ENCODE measurements around the gene DOK1. TPM values are rescaled to one million over a fixed set of nuclear protein-coding genes. Genes with fewer than 3 reads are reported as not detected.

Gene DOK1
- total and polyA plus RNA-seq, 4 donors: 17.7 to 37.3 (median 26.6) TPM

DNA sequence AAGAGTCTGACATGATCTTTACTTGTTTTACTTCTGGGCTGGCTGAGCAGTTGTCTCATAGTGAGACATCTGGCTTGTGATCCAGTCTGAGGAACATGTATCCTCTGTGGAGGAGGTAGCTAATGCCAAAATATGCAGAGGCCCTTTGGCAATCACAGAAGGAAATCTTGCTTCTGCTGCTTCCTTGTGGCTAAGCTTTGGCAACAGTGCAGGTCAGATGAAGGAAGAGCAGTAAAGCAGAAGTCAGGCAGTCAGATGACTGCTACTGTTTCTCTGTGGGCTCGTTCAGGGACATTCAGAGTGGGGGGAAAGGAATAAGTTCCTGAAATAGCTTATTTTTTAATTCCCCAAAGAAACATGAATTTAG, 22.3 kb downstream of the DOK1 start:
- whole genome bisulfite sequencing, 2 donors: 17 to 35% methylated on average over 1 of the region's 1 CpG
- no peak overlapping the region for H3K9ac ChIP-seq (ENCODE audit: insufficient read depth in 1 of 2, low read length in 2 of 2)
- ATAC-seq (ENCODE audit: insufficient read depth, low FRiP score): peak; percentile 49
- no peaks in the 10 kb centered on the region for H3K36me3 ChIP-seq (ENCODE audit: control insufficient read depth in 4 of 4, insufficient read depth in 4 of 4, low read length in 4 of 4)
- H3K9me3 ChIP-seq (ENCODE audit: control insufficient read depth in 4 of 4, insufficient read depth in 3 of 4, low read length in 3 of 4): no peaks in the 10 kb centered on the region
- peak in 2 of 3 donors; percentile 11 to 35 for DNase-seq
- H3K4me1 ChIP-seq (ENCODE audit: control insufficient read depth in 5 of 5, insufficient read depth in 5 of 5, low read length in 5 of 5): no peaks in the 10 kb centered on the region
- TF ChIP-seq, protein P1, sequence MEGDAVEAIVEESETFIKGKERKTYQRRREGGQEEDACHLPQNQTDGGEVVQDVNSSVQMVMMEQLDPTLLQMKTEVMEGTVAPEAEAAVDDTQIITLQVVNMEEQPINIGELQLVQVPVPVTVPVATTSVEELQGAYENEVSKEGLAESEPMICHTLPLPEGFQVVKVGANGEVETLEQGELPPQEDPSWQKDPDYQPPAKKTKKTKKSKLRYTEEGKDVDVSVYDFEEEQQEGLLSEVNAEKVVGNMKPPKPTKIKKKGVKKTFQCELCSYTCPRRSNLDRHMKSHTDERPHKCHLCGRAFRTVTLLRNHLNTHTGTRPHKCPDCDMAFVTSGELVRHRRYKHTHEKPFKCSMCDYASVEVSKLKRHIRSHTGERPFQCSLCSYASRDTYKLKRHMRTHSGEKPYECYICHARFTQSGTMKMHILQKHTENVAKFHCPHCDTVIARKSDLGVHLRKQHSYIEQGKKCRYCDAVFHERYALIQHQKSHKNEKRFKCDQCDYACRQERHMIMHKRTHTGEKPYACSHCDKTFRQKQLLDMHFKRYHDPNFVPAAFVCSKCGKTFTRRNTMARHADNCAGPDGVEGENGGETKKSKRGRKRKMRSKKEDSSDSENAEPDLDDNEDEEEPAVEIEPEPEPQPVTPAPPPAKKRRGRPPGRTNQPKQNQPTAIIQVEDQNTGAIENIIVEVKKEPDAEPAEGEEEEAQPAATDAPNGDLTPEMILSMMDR (IDR thresholded peaks at IDR 0.05; ENCODE audit: control extremely low read depth, extremely low read depth): no peak
- H3K4me3 ChIP-seq: no peak overlapping the region
- no peak overlapping the region for H3K27ac ChIP-seq (ENCODE audit: low read depth in 1 of 2, low read length in 1 of 2)
- H3K27me3 ChIP-seq (ENCODE audit: control insufficient read depth in 3 of 3, insufficient read depth in 3 of 3, low read length in 2 of 3): no peaks in the 10 kb centered on the region

DNA sequence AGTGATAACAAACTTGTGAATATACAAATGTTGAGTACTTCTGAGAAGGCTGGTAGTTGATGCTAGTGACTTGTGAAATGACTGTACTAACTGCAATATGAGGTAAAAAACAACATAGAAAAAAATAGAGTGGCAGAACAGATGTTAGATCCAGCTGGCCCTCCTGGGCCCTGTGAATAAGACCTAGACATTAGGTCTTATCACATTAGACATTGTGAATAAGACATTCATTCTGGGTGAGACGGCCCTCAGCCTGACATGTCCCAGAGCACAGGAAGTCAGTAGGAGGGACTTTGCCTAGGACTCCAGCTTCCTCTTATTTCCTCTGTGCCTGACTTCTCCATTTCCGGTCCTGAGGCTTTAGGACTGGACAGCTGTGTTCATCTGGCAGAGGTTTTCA, 22.9 kb downstream of the DOK1 start:
- DNase-seq (peak in 2 of 3 donors; percentile 27 to 37), ATAC-seq (ENCODE audit: insufficient read depth, low FRiP score) (peak; percentile 28)
- Histone ChIP-seq H3K9ac (ENCODE audit: insufficient read depth in 1 of 2, low read length in 2 of 2) (no peak overlapping the region), H3K9me3 (ENCODE audit: control insufficient read depth in 4 of 4, insufficient read depth in 3 of 4, low read length in 3 of 4) (no peaks in the 10 kb centered on the region), H3K36me3 (ENCODE audit: control insufficient read depth in 4 of 4, insufficient read depth in 4 of 4, low read length in 4 of 4) (no peaks in the 10 kb centered on the region), H3K27me3 (ENCODE audit: control insufficient read depth in 3 of 3, insufficient read depth in 3 of 3, low read length in 2 of 3) (no peaks in the 10 kb centered on the region), H3K27ac (ENCODE audit: low read depth in 1 of 2, low read length in 1 of 2) (no peak overlapping the region), H3K4me1 (ENCODE audit: control insufficient read depth in 5 of 5, insufficient read depth in 5 of 5, low read length in 5 of 5) (no peaks in the 10 kb centered on the region), H3K4me3 (no peak overlapping the region)
- WGBS, 2 donors: 10 to 33% methylated on average over 2 of the region's 2 CpGs
- TF ChIP-seq, protein P1 (IDR thresholded peaks at IDR 0.05; ENCODE audit: control extremely low read depth, extremely low read depth): no peak

DNA sequence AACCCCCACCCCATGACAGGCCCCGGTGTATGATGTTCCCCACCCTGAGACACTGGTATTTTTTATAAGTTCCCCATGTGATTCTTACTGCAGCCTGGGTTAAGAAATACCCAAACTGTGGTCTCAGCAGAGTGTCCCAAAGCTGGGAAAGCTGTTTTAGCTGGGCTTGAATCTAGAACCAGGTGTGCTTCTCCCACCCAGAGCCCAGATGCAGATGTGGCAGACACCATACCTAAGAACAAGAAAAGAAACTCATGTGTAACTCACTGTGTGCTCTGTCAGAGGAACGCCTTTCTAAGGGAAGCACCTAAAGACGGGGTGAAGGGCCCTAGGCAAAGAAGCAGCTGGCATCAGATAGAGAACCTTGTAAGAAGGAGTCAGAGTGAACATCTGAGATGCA, 23.9 kb downstream of the DOK1 start:
- H3K27ac ChIP-seq (ENCODE audit: low read depth in 1 of 2, low read length in 1 of 2): peak overlapping the region in 1 of 2 donors; percentile 47
- no peak overlapping the region for H3K9ac ChIP-seq (ENCODE audit: insufficient read depth in 1 of 2, low read length in 2 of 2)
- H3K4me3 ChIP-seq: no peak overlapping the region
- ATAC-seq (ENCODE audit: insufficient read depth, low FRiP score) (no peak), DNase-seq (no peak)
- no peaks in the 10 kb centered on the region for H3K4me1 ChIP-seq (ENCODE audit: control insufficient read depth in 5 of 5, insufficient read depth in 5 of 5, low read length in 5 of 5)
- H3K36me3 ChIP-seq (ENCODE audit: control insufficient read depth in 4 of 4, insufficient read depth in 4 of 4, low read length in 4 of 4): no peaks in the 10 kb centered on the region
- no peaks in the 10 kb centered on the region for H3K27me3 ChIP-seq (ENCODE audit: control insufficient read depth in 3 of 3, insufficient read depth in 3 of 3, low read length in 2 of 3)
- WGBS, 2 donors: 49 to 72% methylated on average over 3 of the region's 3 CpGs
- no peaks in the 10 kb centered on the region for H3K9me3 ChIP-seq (ENCODE audit: control insufficient read depth in 4 of 4, insufficient read depth in 3 of 4, low read length in 3 of 4)
- TF ChIP-seq, protein P1 (IDR thresholded peaks at IDR 0.05; ENCODE audit: control extremely low read depth, extremely low read depth): no peak

DNA sequence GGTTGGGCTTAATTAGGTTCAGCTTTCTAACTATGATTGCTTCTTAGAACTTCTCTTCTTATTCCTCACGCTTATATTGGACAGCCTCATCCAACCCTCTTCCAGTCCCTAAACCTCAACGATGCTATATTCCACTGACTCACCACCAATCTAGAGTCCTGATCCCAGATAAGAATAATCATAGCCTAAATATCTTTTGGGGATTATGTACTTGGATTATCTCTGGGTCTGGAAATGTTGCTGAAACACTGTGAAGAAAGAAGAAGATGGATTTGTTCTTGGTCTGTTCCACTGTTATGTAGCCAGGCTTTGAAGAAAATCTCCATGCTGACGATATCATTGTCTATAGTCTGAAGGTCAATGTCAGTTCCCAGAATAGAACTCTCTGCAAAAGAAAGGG, 26.9 kb downstream of the DOK1 start:
- Histone ChIP-seq H3K4me1 (ENCODE audit: control insufficient read depth in 5 of 5, insufficient read depth in 5 of 5, low read length in 5 of 5) (peaks cover 0 to 2% (median 0%) of the 10 kb centered on the region in 5 donors), H3K9ac (ENCODE audit: insufficient read depth in 1 of 2, low read length in 2 of 2) (no peak overlapping the region), H3K27me3 (ENCODE audit: control insufficient read depth in 3 of 3, insufficient read depth in 3 of 3, low read length in 2 of 3) (no peaks in the 10 kb centered on the region), H3K9me3 (ENCODE audit: control insufficient read depth in 4 of 4, insufficient read depth in 3 of 4, low read length in 3 of 4) (no peaks in the 10 kb centered on the region), H3K36me3 (ENCODE audit: control insufficient read depth in 4 of 4, insufficient read depth in 4 of 4, low read length in 4 of 4) (no peaks in the 10 kb centered on the region), H3K27ac (ENCODE audit: low read depth in 1 of 2, low read length in 1 of 2) (no peak overlapping the region), H3K4me3 (no peak overlapping the region)
- DNase-seq (no peak), ATAC-seq (ENCODE audit: insufficient read depth, low FRiP score) (no peak)
- TF ChIP-seq, protein P1 (IDR thresholded peaks at IDR 0.05; ENCODE audit: control extremely low read depth, extremely low read depth): no peak
- 90 to 92% methylated on average over 3 of the region's 3 CpGs for WGBS, 2 donors

Data from lung (tissue), 12 donors.